Ramos (cell line): Measurements from ENCODE around the gene ANKFN1.
"Not testable (repeated sequence)": the region's sequence is repeated elsewhere in the genome, so short reads cannot be mapped to it uniquely, and the experiment has no call there.

Experiments used
- in situ Hi-C: fragments of 300-500 bp; cut with MboI; formaldehyde crosslinking; loops from one replicate; pipeline ENCODE4 v1.14.3; 2022; ENCODE audit warnings: low sequenced_read_pairs; ENCODE audit not compliant: unreplicated experiment

Gene ANKFN1

GRCh38 chr17:56320443-56320842, 167.2 kb downstream of the ANKFN1 start:
- in situ Hi-C loops: no loop called here

GRCh38 chr17:56322991-56323390, 169.7 kb downstream of the ANKFN1 start:
- in situ Hi-C loops: no loop called here

- in situ Hi-C loops: loop anchor here (25.0 kb wide), 1 partner anchor 787 kb away; no protein-coding TSS in a partner anchor
Measured at GRCh38 chr17:56324676-56325075, 171.4 kb downstream of the ANKFN1 start.

- in situ Hi-C loops: loop anchor here (25.0 kb wide), 1 partner anchor 788 kb away; no protein-coding TSS in a partner anchor
Measured at GRCh38 chr17:56325313-56326000, 172.2 kb downstream of the ANKFN1 start.

- in situ Hi-C loops: loop anchor here (25.0 kb wide), 1 partner anchor 789 kb away; no protein-coding TSS in a partner anchor
Measured at GRCh38 chr17:56326001-56326359, 172.7 kb downstream of the ANKFN1 start.

GRCh38 chr17:56347639-56348038, 194.4 kb downstream of the ANKFN1 start:
- in situ Hi-C loops: loop anchor here (25.0 kb wide), 1 partner anchor 810 kb away; no protein-coding TSS in a partner anchor

- in situ Hi-C loops: no loop called here
Measured at GRCh38 chr17:56350592-56350991, 197.3 kb downstream of the ANKFN1 start.

- in situ Hi-C loops: no loop called here
Measured at GRCh38 chr17:56351675-56352074, 198.4 kb downstream of the ANKFN1 start.

GRCh38 chr17:56358651-56359050, 205.4 kb downstream of the ANKFN1 start:
- in situ Hi-C loops: no loop called here

GRCh38 chr17:56359518-56359917, 206.2 kb downstream of the ANKFN1 start:
- in situ Hi-C loops: no loop called here

- in situ Hi-C loops: no loop called here
Measured at GRCh38 chr17:56367366-56367765, 214.1 kb downstream of the ANKFN1 start.

GRCh38 chr17:56373981-56374833, 220.9 kb downstream of the ANKFN1 start:
- in situ Hi-C loops: no loop called here

- in situ Hi-C loops: no loop called here
Measured at GRCh38 chr17:56389356-56389755, 236.1 kb downstream of the ANKFN1 start.

- in situ Hi-C loops: no loop called here
Measured at GRCh38 chr17:56392321-56392720, 239.0 kb downstream of the ANKFN1 start.

- in situ Hi-C loops: no loop called here
Measured at GRCh38 chr17:56393156-56393555, 239.9 kb downstream of the ANKFN1 start.

- in situ Hi-C loops: no loop called here
Measured at GRCh38 chr17:56395787-56396186, 242.5 kb downstream of the ANKFN1 start.

GRCh38 chr17:56407086-56407485, 253.8 kb downstream of the ANKFN1 start:
- in situ Hi-C loops: no loop called here

- in situ Hi-C loops: not testable (repeated sequence)
Measured at GRCh38 chr17:56412356-56412755, 259.1 kb downstream of the ANKFN1 start.

- in situ Hi-C loops: no loop called here
Measured at GRCh38 chr17:56416682-56417351, 263.5 kb downstream of the ANKFN1 start.

GRCh38 chr17:56424005-56424404, 270.7 kb downstream of the ANKFN1 start:
- in situ Hi-C loops: no loop called here

GRCh38 chr17:56424543-56425044, 271.3 kb downstream of the ANKFN1 start:
- in situ Hi-C loops: no loop called here
